Smooth muscle cell (in vitro differentiated cells): ENCODE results near the gene TAF4. TPM values are rescaled to one million over a fixed set of nuclear protein-coding genes. Genes with fewer than 3 reads are reported as not detected.

ENCODE experiments used
- DNase-seq: peaks from one replicate; lab custom pipeline; 2025; ENCODE audit not compliant: unreplicated experiment; lab: John Stamatoyannopoulos, UW
- H2AFZ ChIP-seq: fragments of 200-600 bp; sonication (generic); 2 replicates; pipeline ENCODE4 v1.6.0; 2016; ENCODE audit warnings: antibody characterized with exemption, low read depth, mild to moderate bottlenecking
- H3F3A ChIP-seq: fragments of 200-600 bp; sonication (generic); 2 replicates; pipeline ENCODE4 v1.6.0; 2017; ENCODE audit warnings: antibody characterized with exemption, low read depth
- H3K27ac ChIP-seq: fragments of 200-600 bp; sonication (generic); 2 replicates; pipeline ENCODE4 v1.5.1; 2016; ENCODE audit warnings: low read depth, mild to moderate bottlenecking
- H3K27me3 ChIP-seq: fragments of 200-600 bp; sonication (generic); 2 replicates; pipeline ENCODE4 v1.6.1; 2016; ENCODE audit warnings: low read depth, mild to moderate bottlenecking
- H3K36me3 ChIP-seq: fragments of 200-600 bp; sonication (generic); 2 replicates; pipeline ENCODE4 v1.5.1; 2016; ENCODE audit warnings: low read depth
- H3K4me1 ChIP-seq: fragments of 200-600 bp; sonication (generic); 2 replicates; pipeline ENCODE4 v1.5.1; 2016; ENCODE audit warnings: low read depth
- H3K4me2 ChIP-seq: fragments of 200-600 bp; sonication (generic); 2 replicates; pipeline ENCODE4 v1.6.0; 2016; ENCODE audit warnings: mild to moderate bottlenecking
- H3K4me3 ChIP-seq: fragments of 200-600 bp; sonication (generic); 2 replicates; pipeline ENCODE4 v1.5.1; 2016; ENCODE audit warnings: mild to moderate bottlenecking
- H3K79me2 ChIP-seq: fragments of 200-600 bp; sonication (generic); 2 replicates; pipeline ENCODE4 v1.6.0; 2016; ENCODE audit warnings: low read depth, mild to moderate bottlenecking
- H3K9ac ChIP-seq: fragments of 200-600 bp; sonication (generic); 2 replicates; pipeline ENCODE4 v1.6.0; 2016; ENCODE audit warnings: low read depth
- H3K9me3 ChIP-seq: fragments of 200-600 bp; sonication (generic); replicated peaks from 2 replicates; pipeline ENCODE4 v1.5.1; 2016; ENCODE audit warnings: low read depth
- H4K20me1 ChIP-seq: fragments of 200-600 bp; sonication (generic); 2 replicates; pipeline ENCODE4 v1.6.0; 2016; ENCODE audit warnings: low read depth
- WGBS: methylation state at CpG from one replicate; pipeline ENCODE4 v1.1.7; 2016; ENCODE audit warnings: low lambda C conversion rate; 5-methylcytosine and 5-hydroxymethylcytosine counted together
- polyA plus RNA-seq: library from polyadenylated mRNA; unstranded; fragments of >200 nt; fragmentation: Nextera tagmentation; extraction: Ambion mirVana; gene quantifications from 2 replicates; pipeline ENCODE4 v1.2.1, GENCODE V29; 2016
- total RNA-seq: library from RNA; depleted of rRNA; stranded (reverse); fragments of >200 nt; gene quantifications from 2 replicates; pipeline ENCODE4 v1.2.3, GENCODE V29; 2014
- TF ChIP-seq, protein P1 (sequence below): fragments of 200-600 bp; sonication (generic); IDR thresholded peaks from 2 replicates; pipeline ENCODE4 v1.5.1; 2017; ENCODE audit warnings: borderline replicate concordance, mild to moderate bottlenecking, antibody characterized with exemption; ENCODE audit not compliant: insufficient read depth, poor library complexity, severe bottlenecking

The TAF4 gene
- total and polyA plus RNA-seq, 2 experiments from 2014 or later: 0.67 to 8.5 TPM

DNA sequence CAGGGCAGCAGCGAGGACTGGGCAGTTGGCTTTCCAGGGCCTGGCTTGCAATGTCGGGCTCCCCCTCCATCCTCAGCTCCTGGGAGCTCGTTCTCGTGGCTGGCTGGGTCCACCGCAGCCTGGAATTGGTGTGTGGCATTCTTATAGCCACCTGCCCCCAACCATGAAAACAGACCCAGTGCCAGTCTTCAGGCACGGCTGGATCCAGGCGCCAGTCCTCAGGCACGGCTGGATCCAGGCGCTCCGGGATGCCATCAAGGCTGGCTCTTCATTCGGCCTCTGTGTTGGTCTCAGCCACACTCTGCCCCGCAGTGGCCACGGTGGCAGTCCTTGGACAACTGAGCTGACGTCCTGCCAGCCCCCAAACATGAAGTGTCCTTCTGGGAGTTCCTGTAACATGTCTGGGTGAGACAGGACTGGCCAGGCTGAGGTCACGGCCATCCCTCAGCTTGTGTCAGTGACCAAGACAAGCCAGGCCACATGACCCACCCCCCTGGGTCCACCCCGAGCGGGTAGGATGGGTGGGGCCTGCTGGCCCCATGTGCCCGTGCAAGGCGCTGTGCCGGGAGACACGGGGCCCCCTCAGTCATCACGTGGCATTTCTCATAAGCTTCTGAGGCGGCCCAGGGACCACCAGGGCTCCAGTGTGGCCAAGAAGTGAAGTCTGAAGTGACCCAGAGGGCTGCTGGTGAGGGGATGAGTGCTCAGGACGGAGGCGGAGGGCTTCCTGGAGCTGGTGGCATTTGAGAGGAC is 99.0 kb downstream of the TAF4 start:
- WGBS: 88% methylated on average over 25 of the region's 25 CpGs
- Histone ChIP-seq H3K79me2 (no peaks in the 10 kb centered on the region), H3K9ac (no peak overlapping the region), H3K36me3 (no peaks in the 10 kb centered on the region), H3K4me3 (no peak overlapping the region), H4K20me1 (no peaks in the 10 kb centered on the region), H3K4me2 (no peak overlapping the region), H3K4me1 (no peaks in the 10 kb centered on the region), H3K9me3 (no peaks in the 10 kb centered on the region), H3K27ac (no peak overlapping the region), H3K27me3 (peaks cover 4% of the 10 kb centered on the region), H2AFZ (no peak overlapping the region), H3F3A (no peaks in the 10 kb centered on the region)
- no peak for DNase-seq
- TF ChIP-seq, protein P1, sequence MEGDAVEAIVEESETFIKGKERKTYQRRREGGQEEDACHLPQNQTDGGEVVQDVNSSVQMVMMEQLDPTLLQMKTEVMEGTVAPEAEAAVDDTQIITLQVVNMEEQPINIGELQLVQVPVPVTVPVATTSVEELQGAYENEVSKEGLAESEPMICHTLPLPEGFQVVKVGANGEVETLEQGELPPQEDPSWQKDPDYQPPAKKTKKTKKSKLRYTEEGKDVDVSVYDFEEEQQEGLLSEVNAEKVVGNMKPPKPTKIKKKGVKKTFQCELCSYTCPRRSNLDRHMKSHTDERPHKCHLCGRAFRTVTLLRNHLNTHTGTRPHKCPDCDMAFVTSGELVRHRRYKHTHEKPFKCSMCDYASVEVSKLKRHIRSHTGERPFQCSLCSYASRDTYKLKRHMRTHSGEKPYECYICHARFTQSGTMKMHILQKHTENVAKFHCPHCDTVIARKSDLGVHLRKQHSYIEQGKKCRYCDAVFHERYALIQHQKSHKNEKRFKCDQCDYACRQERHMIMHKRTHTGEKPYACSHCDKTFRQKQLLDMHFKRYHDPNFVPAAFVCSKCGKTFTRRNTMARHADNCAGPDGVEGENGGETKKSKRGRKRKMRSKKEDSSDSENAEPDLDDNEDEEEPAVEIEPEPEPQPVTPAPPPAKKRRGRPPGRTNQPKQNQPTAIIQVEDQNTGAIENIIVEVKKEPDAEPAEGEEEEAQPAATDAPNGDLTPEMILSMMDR: no peak

DNA sequence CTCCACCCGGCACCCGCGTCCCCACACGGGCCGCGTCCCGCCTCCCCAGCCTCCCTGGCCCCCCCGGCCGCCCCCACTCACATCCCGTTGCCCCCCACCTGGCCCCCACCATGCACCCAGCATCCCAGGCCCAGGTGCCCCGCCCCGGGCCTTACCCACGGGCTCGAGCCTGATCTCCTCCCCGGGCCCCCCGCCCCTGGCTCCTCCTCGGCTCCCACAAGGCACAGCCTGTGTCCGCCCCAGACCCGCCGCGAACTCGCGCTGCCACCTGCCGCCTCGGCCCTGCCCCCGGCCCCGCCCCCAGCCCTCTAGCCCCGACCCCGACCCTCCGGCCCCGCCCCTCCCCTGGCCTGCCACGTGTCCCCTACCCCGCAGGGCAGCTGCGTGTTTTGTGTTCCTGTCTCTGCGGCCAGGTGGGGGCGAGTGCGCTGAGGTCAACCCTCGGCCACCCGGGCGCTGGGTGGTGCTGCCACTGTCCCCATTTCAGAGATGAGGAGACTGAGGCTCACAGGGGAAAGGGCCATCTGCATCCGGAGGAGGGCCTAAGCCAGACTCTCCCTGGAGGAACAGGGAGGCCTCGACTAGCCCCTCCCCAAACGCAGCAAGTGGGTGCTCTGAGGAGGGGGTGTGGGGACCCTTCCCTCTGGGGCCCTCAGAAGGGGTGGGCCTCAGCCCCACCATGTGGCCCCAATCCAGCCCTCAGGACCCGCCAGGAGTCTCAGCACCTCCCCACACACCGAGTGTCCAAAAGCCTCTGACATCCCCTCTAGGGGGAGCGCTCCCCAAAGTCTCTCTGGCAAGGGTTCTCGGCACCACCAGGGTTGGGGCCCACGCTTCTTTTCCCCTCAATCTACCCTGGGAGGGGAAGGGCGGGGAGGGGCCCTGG is 99.8 kb downstream of the TAF4 start:
- no peaks in the 10 kb centered on the region for H3F3A ChIP-seq
- H3K79me2 ChIP-seq: no peaks in the 10 kb centered on the region
- 28% methylated on average over 23 of the region's 49 CpGs for WGBS
- no peaks in the 10 kb centered on the region for H3K36me3 ChIP-seq
- no peaks in the 10 kb centered on the region for H3K9me3 ChIP-seq
- no peak overlapping the region for H3K9ac ChIP-seq
- no peak overlapping the region for H2AFZ ChIP-seq
- no peak overlapping the region for H3K4me3 ChIP-seq
- TF ChIP-seq, protein P1: no peak
- no peaks in the 10 kb centered on the region for H3K4me1 ChIP-seq
- DNase-seq: no peak
- peaks cover 4% of the 10 kb centered on the region for H3K27me3 ChIP-seq
- H4K20me1 ChIP-seq: no peaks in the 10 kb centered on the region
- no peak overlapping the region for H3K27ac ChIP-seq
- H3K4me2 ChIP-seq: no peak overlapping the region

DNA sequence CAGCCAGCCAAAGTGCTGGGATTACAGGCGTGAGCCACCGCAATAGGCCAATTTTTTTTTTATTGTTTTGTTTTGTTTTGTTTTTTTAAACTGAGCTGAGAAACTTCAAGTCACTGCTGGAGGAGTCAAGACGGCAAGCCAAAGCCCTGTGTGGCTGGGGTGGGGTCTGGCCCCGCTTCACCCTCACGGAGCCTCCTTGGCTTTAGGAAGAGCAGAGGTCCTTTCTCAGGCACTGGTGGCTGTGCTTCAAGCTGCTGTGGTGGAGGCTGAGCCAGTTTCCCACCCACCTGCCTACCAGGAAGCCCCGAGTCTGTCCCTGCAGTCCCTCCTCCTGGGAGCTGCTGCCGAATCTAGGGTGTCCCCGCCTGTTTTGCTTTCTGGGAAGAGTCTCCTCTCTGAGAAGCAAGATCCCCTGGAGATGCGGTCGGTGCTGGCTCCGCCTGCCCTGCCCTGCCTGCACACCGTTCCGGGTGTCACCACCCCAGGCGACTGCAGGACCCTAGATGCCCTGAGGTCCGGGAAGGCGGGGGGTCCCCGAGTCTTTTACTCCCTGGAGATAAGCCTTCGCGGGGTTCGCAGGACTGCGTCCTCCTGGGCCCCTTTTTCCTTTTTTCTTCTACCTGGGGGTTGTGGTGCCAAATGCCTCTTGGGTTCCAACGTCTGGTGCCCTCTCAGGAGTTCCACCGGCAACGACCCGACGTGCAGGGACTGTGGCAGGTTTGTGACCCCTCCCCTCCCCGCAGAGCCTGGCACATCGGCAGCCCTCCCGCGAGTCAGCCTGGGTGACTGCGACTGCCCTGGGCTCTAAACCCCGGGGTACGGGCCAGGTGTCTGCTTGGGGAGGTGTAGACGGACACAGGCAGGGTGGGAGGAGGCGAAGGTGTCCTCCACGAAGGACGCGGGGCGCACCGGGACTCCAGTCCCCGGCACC is 100.7 kb downstream of the TAF4 start:
- Histone ChIP-seq H4K20me1 (no peaks in the 10 kb centered on the region), H3K79me2 (no peaks in the 10 kb centered on the region), H3K9me3 (no peaks in the 10 kb centered on the region), H3K36me3 (no peaks in the 10 kb centered on the region), H3K4me1 (no peaks in the 10 kb centered on the region), H3K9ac (no peak overlapping the region), H3K4me3 (no peak overlapping the region), H3K27me3 (peaks cover 4% of the 10 kb centered on the region), H3K27ac (no peak overlapping the region), H2AFZ (no peak overlapping the region), H3F3A (no peaks in the 10 kb centered on the region), H3K4me2 (no peak overlapping the region)
- DNase-seq: no peak
- TF ChIP-seq, protein P1: no peak
- 79% methylated on average over 34 of the region's 41 CpGs for WGBS
